OCI-M1 (cell line): Measurements from ENCODE around the gene SLC5A5.

Source experiments
- DNase-seq: peaks from one replicate; lab custom pipeline; 2025; lab: John Stamatoyannopoulos, UW

The SLC5A5 gene

GRCh38 chr19:17847538-17848366 is 24.0 kb upstream of the SLC5A5 start, which contains the start of gene JAK3:
TSS of gene JAK3 (minus strand) at chr19:17847982. CDS start at chr19:17844417, 3,565 bp downstream.
- DNase-seq: no peak

GRCh38 chr19:17848595-17849292 is 23.0 kb upstream of the SLC5A5 start:
- DNase-seq: no peak

GRCh38 chr19:17854061-17854460 is 17.7 kb upstream of the SLC5A5 start:
- no peak for DNase-seq

- DNase-seq: peak; percentile 90
Measured at GRCh38 chr19:17855280-17856152, 16.2 kb upstream of the SLC5A5 start.

GRCh38 chr19:17859533-17860330 is 12.0 kb upstream of the SLC5A5 start, which contains the start of gene RPL18A:
TSS of gene RPL18A (plus strand) at chr19:17859910. CDS start at chr19:17859957, 47 bp downstream.
- peak; percentile 99 for DNase-seq

GRCh38 chr19:17860331-17860992 is 11.3 kb upstream of the SLC5A5 start:
- no peak for DNase-seq

GRCh38 chr19:17860993-17861360 is 10.8 kb upstream of the SLC5A5 start:
- no peak for DNase-seq

GRCh38 chr19:17861542-17862402 is 10.0 kb upstream of the SLC5A5 start:
- no peak for DNase-seq

- DNase-seq: no peak
Measured at GRCh38 chr19:17862711-17863519, 8.8 kb upstream of the SLC5A5 start.

- no peak for DNase-seq
Measured at GRCh38 chr19:17863520-17864182, 8.1 kb upstream of the SLC5A5 start.

GRCh38 chr19:17865364-17866311 is 6.1 kb upstream of the SLC5A5 start:
- no peak for DNase-seq

- DNase-seq: no peak
Measured at GRCh38 chr19:17866312-17866963, 5.3 kb upstream of the SLC5A5 start.

GRCh38 chr19:17866964-17867486 is 4.7 kb upstream of the SLC5A5 start:
- DNase-seq: no peak

GRCh38 chr19:17868669-17869068 is 3.1 kb upstream of the SLC5A5 start:
- DNase-seq: no peak

- no peak for DNase-seq
Measured at GRCh38 chr19:17869114-17869608, 2.6 kb upstream of the SLC5A5 start.
